ENCODE results near the gene DRC1.

DRC1 gene

GRCh38 chr2:26477911-26478253 lies 76.2 kb downstream of the DRC1 start, which contains the start of gene OTOF:
Gene OTOF, minus strand, starts transcription at chr2:26478124.
- DNase-seq (ENCODE audit: low read depth in 2 of 2) = no peak

GRCh38 chr2:26478366-26478765 lies 76.6 kb downstream of the DRC1 start:
- DNase-seq (ENCODE audit: low read depth in 2 of 2) = no peak

- no peak for DNase-seq (ENCODE audit: low read depth in 2 of 2)
Measured at GRCh38 chr2:26479131-26479788, 77.5 kb downstream of the DRC1 start.

- no peak for DNase-seq (ENCODE audit: low read depth in 2 of 2)
Measured at GRCh38 chr2:26479789-26480565, 78.3 kb downstream of the DRC1 start.

- DNase-seq (ENCODE audit: low read depth in 2 of 2) = no peak
Measured at GRCh38 chr2:26480566-26481423, 79.1 kb downstream of the DRC1 start.

- no peak for DNase-seq (ENCODE audit: low read depth in 2 of 2)
Measured at GRCh38 chr2:26481706-26482105, 80.0 kb downstream of the DRC1 start.

- DNase-seq (ENCODE audit: low read depth in 2 of 2) = no peak
Measured at GRCh38 chr2:26482211-26483026, 80.7 kb downstream of the DRC1 start.

GRCh38 chr2:26483027-26483326 lies 81.3 kb downstream of the DRC1 start:
- DNase-seq (ENCODE audit: low read depth in 2 of 2) = no peak

- no peak for DNase-seq (ENCODE audit: low read depth in 2 of 2)
Measured at GRCh38 chr2:26483516-26483915, 81.8 kb downstream of the DRC1 start.

- no peak for DNase-seq (ENCODE audit: low read depth in 2 of 2)
Measured at GRCh38 chr2:26483957-26484565, 82.3 kb downstream of the DRC1 start.

GRCh38 chr2:26484579-26484978 lies 82.9 kb downstream of the DRC1 start:
- no peak for DNase-seq (ENCODE audit: low read depth in 2 of 2)

GRCh38 chr2:26485099-26485498 lies 83.4 kb downstream of the DRC1 start:
- DNase-seq (ENCODE audit: low read depth in 2 of 2) = no peak

- no peak for DNase-seq (ENCODE audit: low read depth in 2 of 2)
Measured at GRCh38 chr2:26485725-26486418, 84.2 kb downstream of the DRC1 start.

- no peak for DNase-seq (ENCODE audit: low read depth in 2 of 2)
Measured at GRCh38 chr2:26486789-26487188, 85.1 kb downstream of the DRC1 start.

- DNase-seq (ENCODE audit: low read depth in 2 of 2) = no peak
Measured at GRCh38 chr2:26487192-26487591, 85.5 kb downstream of the DRC1 start.

- no peak for DNase-seq (ENCODE audit: low read depth in 2 of 2)
Measured at GRCh38 chr2:26488463-26489212, 86.9 kb downstream of the DRC1 start.

- no peak for DNase-seq (ENCODE audit: low read depth in 2 of 2)
Measured at GRCh38 chr2:26489213-26489850, 87.6 kb downstream of the DRC1 start.

GRCh38 chr2:26491563-26492167 lies 89.9 kb downstream of the DRC1 start:
- DNase-seq (ENCODE audit: low read depth in 2 of 2) = no peak

Data from stimulated activated CD8-positive, alpha-beta memory T cell treated with anti-CD3 and anti-CD28 coated beads, Interleukin-15, amount 100 ng/mL, for 4 hours (primary cell).